RWPE1 (cell line): ENCODE measurements around the gene LLGL2.

Experiments used
- CTCF ChIA-PET: fragments of 350-600 bp; sonication (Branson Sonifier 250); formaldehyde crosslinking; extraction: SDS; loops from one replicate; lab custom pipeline; 2021; lab: Yijun Ruan, JAX
- POLR2A ChIA-PET: fragments of 400-600 bp; formaldehyde crosslinking; extraction: SDS; loops from one replicate; lab custom pipeline; 2020; ENCODE audit warnings: antibody characterized with exemption; ENCODE audit not compliant: low non-redundant PET; lab: Yijun Ruan, JAX
- DNase-seq: peaks from one replicate; pipeline ENCODE4 v3.0.0; 2012; ENCODE audit warnings: low spot score
- H3K27ac ChIP-seq: fragments of 450-650 bp; 2 replicates; pipeline ENCODE4 v1.5.1; 2017
- TF ChIP-seq, protein P1 (sequence below): fragments of 450-650 bp; conservative IDR thresholded peaks from 2 replicates; pipeline ENCODE4 v1.5.1; 2017; ENCODE audit warnings: low read depth, mild to moderate bottlenecking

LLGL2 gene

DNA sequence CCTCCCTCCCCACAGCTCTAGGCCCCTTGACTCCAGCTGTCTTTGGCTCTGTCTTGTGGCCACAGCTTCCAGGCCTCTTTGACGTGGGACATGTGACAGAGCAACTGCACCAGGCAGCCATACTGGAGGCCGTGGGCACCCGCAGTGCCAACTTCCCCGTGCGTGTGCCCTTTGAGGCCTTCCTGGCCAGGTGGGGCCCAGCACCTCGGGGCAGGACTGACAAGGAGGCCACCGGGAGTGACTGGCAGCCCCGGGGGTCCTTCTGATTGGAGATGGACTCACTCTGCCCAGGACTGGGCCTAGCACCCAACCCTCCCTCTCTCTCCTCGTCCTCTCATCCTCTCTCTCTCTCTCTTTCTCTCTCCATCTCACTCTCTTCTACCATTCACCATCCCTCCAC, 77.6 kb downstream of the LLGL2 start:
- peak overlapping the region; percentile 58 for H3K27ac ChIP-seq
- ChIA-PET CTCF (interaction anchor here (0.6 to 3.5 kb wide), 2 partner anchors 30 to 707 kb away, joined by 3 to 26 read pairs; partner anchors contain the start of gene SMIM5), POLR2A (no interaction called here)

DNA sequence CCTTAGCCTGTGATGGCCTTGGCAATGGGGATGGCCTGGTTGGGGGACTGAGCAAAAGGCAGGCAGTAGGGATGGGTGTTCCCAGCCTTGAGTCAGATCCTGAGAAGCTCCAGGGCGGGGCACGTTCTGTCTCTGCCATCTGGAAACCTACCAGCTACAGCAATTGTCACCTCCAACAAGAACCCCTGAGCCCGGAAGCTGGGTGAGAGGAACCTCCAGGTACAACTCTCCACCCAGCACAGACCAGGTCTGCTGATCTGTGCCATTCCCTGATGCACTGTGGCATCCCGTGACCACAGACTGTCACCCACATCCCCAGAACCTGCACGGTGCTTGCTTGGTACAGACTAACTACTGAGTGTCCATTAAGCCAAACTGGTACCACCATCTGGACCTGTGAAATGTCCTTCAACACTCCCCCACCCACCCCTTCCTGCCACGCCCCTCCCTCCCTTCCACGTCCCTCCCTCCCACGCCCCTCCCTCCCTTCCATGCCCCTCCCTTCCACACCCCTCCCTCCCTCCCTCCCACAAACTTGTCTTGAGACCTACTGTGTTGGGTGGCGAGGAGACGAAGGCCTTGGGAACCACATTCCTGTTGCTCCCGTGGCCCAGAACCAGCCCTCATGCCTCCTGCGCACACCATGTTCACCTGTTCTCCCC, 78.7 kb downstream of the LLGL2 start:
- peak overlapping the region; percentile 58 for H3K27ac ChIP-seq
- POLR2A ChIA-PET = no interaction called here
- no peak for DNase-seq
- CTCF ChIA-PET = interaction anchor here (0.6 kb wide), 1 partner anchor 110 kb away, joined by 3 read pairs; no protein-coding TSS in a partner anchor
- TF ChIP-seq, protein P1, sequence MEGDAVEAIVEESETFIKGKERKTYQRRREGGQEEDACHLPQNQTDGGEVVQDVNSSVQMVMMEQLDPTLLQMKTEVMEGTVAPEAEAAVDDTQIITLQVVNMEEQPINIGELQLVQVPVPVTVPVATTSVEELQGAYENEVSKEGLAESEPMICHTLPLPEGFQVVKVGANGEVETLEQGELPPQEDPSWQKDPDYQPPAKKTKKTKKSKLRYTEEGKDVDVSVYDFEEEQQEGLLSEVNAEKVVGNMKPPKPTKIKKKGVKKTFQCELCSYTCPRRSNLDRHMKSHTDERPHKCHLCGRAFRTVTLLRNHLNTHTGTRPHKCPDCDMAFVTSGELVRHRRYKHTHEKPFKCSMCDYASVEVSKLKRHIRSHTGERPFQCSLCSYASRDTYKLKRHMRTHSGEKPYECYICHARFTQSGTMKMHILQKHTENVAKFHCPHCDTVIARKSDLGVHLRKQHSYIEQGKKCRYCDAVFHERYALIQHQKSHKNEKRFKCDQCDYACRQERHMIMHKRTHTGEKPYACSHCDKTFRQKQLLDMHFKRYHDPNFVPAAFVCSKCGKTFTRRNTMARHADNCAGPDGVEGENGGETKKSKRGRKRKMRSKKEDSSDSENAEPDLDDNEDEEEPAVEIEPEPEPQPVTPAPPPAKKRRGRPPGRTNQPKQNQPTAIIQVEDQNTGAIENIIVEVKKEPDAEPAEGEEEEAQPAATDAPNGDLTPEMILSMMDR = no peak

More for the DNA sequence above, 77.6 kb downstream of the LLGL2 start:
- TF ChIP-seq, protein P1 = no peak
- no peak for DNase-seq

DNA sequence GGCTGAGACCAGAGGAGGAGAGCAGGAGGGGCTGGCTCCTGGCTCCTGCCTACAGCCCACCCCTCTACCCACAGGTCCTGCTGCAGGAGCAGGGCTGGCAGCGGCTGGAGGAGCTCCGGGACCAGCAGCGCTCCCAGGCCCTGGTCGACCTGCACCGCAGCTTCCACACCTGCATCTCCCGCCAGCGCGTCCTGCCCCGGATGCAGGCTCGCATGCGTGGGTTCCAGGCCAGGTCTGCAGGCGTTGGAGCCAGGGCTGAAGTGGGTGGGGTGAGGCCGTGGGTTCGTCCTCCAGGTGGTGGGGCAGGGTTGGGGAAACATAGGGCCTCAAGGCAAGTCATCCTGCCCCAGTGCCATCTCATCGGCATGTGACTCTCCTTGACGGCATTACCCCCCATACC, 80.3 kb downstream of the LLGL2 start:
- CTCF ChIA-PET = interaction anchor here (0.6 kb wide), 2 partner anchors 90 to 577 kb away, joined by 3 to 4 read pairs; no protein-coding TSS in a partner anchor
- H3K27ac ChIP-seq = no peak overlapping the region
- POLR2A ChIA-PET = no interaction called here
- TF ChIP-seq, protein P1 = no peak
- no peak for DNase-seq

DNA sequence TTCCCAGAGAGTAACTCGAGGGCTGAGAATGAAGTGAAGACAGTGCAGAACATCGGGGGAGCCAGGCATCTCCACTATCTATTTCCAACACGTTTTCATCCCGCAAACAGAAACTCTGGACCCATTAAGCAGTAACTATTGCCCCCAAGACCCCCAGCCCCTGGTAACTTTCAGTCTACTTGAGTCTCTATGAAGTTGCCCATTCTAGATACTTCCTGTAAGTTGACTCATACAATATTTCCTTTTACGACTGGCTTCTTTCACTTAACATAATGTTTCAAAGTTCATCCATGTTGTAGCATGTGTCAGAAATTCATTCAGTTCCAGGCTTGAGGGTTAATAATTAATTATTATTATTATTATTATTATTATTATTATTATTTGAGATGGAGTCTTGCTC, 81.6 kb downstream of the LLGL2 start:
- no peak overlapping the region for H3K27ac ChIP-seq
- no peak for DNase-seq
- ChIA-PET CTCF (interaction anchor here (1.0 kb wide), 1 partner anchor 26 kb away, joined by 3 read pairs; no protein-coding TSS in a partner anchor), POLR2A (no interaction called here)
- TF ChIP-seq, protein P1 = no peak

DNA sequence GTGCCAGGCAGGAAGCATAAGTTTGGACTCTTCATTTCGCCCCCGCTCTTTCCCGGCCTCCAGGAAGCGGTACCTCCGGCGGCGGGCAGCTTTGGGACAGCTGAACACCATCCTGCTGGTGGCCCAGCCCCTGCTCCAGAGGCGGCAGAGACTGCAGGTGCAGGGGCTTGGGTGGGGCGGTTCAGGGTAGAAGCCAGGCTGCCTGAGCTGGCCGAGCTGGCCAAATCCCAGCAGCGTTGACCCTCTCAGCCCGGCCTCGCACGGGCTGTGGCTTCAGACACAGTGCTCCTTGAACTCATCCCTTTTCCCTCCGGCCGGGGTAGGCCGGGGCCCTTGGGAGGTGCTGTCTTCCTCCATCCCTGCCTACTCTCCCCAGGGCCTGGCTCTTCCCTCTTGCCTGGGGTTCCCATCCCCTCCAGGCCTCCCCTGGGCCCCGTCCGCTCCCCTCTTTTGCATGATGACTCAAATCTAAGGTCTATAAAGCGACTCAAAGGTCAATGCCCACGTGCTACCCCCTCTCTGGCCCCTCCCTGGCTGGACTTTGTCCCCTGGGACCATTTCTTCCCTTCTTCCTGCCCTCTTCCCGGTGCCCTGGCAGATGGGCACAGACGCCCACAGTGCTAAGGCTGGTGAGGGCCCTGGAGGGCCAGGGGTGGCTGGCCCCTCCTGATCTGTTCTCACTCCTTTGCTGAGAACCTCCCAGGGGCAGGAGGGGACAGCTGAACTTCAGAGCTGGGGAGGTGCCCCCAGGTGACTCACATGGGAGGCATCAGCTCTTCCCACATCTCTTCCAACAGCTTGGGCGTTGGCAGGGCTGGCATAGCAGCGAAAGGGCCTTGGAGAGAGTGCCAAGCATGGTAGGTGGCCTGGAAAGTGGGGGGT, 84.8 kb downstream of the LLGL2 start:
- CTCF ChIA-PET = interaction anchor here (0.6 to 1.9 kb wide), 3 partner anchors 9 to 10 kb away, joined by 3 to 7 read pairs (median 6); no protein-coding TSS in a partner anchor
- no peak for DNase-seq
- POLR2A ChIA-PET = interaction anchor here (1.1 kb wide), 1 partner anchor 8 kb away, joined by 6 read pairs; no protein-coding TSS in a partner anchor
- TF ChIP-seq, protein P1 = no peak
- H3K27ac ChIP-seq = peak overlapping the region; percentile 23

DNA sequence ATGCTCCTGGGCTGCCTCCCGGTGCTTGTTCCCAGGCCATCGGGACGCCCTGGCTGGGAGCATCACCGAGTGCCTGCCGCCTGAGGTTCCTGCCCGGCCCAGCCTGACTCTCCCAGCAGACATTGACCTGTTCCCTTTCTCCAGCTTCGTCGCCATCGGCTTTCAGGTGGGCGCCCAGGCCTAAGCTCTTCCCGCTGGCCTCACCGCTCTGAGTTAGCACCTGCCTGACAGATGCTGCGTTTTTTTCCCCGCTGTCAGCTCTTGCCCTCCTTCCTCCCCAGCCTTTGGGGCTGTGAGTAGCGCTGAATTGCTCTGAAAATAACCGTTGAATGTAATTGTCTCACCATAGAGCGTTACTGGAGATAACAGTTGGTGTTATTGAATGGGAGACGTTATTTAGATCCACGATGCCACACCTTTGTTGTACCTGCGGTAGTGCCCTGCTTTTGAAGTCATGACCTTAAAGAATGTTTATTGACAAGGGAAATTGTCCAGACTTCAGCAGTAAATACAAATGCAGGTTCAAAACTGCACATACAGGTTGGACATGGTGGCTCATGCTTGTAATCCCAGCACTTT, 86.4 kb downstream of the LLGL2 start:
- ChIA-PET POLR2A (no interaction called here), CTCF (interaction anchor here (1.4 to 1.9 kb wide), 2 partner anchors 11 to 21 kb away, joined by 4 to 7 read pairs; partner anchors contain the start of gene SMIM5)
- no peak overlapping the region for H3K27ac ChIP-seq
- no peak for DNase-seq
- TF ChIP-seq, protein P1 = no peak
